ENCODE results near the gene ASTN2. TPM values are rescaled to one million over a fixed set of nuclear protein-coding genes. Genes with fewer than 3 reads are reported as not detected.

The ASTN2 gene
- total RNA-seq, 1 donor from 2014 or later, result 9.7 TPM

DNA sequence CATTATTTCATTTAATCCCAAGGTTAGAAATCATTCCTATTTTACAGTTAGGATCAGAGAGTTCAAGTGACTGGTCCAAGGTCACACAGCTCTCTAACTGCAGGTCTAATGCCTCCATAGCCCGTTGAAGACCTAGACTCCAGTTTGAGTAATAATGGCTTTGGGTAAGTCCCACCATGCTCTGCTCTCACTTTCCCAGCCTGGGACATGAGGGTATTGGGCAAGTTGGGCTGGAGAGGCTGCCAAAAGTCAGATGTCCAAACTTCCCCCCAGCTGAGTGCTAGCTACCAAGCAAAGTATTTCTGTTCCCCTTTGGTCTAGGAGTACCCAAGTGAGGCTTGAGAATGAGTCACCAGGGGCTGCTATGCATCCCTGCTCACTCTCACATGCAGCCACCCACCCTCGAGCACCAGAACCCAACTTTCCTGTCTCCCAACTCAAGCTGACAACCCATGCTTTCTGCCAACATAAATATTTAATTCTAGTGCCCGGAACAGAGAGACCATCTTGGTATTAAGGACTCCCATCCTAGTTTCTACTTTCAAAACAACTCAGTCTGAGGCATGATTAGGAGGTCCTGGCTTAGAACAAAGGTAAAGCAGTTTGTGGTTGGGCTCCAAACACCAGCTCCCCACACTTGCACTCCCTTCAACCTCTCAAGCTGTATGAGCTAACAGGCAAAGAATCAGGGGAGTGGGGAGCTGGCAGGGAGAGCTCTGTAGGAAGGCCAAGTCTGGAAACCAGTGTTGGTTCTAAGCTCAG is 964.3 kb downstream of the ASTN2 start:
- no peak for DNase-seq

DNA sequence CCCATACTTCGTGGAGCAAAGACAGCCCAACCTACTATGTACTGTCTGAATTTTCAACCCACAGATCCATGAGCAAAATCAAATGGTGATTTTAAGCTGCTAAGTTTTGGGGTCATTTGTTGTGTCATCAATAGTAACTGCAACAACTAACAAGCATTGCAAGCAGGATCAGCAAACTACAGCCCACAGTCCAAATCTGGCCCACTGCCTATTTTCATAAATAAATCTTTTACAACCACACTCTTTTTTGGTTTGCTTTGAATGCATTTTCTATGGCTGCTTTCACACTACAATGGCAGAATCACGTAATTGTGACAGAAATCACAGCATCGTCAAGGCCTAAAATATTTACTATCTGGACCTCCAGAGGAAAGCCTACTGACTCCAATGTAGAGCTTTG is 964.9 kb downstream of the ASTN2 start:
- DNase-seq, result no peak

DNA sequence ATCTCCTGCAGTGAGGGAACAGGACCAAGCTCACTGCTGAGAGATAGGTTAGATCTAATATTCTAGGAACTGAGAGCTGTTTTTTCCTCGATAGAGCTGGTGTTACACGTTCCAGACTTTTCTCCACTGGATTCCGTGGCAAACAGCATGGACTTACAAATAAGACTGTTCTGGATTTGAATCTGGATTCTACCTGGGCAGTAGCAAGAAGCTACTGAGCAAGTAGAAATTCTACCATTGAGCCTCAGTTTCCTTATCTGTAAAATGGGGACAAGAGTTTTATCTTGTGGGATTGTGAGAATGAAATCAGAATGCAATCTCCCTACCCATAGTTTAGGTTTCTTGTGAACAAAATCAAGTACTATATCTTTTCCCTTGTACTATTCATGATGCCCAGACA is 966.4 kb downstream of the ASTN2 start:
- DNase-seq, result no peak

DNA sequence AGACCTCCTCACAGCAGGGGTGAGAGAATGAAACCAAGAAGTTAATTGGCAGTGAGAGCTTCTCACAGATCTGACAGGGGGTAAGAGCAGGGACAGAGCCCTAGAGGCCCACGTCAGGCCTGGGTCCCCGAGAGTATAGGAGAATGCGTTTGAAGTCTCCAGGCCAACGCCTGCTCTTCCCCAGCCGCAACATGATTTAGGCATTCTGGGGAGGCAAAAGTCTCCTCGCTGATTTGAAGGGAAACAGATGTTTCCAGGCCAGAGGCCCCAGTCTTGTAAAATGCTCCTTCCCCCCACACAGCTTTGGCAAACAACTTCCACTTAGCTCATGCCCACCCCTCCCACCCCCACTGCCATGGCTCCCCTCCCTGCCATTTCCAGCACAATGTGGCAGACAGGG is 966.9 kb downstream of the ASTN2 start:
- DNase-seq, result no peak

DNA sequence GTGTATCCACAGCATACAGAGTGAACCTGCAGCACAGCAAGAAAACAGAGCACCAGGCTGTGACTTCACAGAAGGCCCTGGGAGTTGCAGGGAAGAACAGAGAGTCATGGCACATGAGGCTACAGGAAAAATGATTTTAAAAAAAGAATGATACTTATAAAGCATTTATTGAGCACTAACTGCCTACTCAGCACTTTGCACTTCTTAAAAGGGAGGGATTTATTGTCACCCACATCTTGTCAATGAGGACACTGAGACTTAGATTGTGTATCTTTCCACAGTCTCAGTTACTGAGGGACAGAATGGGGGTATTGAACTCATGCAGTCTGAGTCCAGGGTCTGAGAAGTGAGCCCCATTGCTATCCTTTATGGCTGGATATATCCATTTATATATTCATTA is 972.3 kb downstream of the ASTN2 start:
- no peak for DNase-seq

DNA sequence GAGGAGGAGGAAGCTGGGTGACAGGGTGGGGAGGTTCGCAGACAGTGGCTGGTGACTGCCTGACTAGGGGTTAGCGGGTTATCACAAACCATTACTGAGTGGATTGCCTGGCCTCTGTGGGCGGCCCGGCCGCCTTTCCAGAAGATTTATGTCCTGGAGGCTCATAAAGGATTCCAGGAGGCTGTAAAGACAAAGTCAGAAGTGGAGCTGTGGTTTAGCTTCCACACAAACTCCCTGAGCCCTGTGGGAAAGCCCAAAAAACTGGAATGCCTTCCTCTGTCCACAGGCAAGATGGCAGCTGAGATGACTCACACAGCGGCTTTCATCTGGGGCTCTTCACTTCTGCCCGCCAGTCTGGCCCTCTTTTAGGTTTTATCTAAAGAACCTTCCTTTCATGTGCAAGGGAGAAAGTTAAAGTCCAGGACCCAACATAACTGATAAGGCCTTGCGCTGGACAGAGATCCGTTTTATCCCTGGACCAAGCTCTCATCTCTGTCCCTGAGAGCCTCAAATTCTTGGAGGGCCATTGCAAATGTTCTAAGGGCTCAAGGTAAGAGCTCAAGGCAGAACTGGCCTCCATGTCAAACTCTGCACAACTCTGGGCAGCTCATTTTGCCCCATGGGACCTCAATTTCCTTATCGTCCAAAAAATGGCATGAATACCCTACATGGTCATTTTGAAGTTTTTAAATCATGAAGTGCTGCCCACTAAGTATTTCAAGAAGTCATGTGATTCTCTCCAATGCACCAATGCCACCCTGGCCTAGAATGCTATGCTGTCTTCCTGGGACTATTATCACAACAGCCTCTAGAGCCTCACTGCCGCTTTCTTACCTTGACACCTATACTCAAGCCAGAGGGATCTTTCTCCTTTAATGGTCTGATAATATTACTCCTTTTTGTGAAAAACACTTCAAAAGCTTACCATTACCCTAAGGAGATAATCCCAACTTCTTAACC is 977.2 kb downstream of the ASTN2 start:
- no peak for DNase-seq

DNA sequence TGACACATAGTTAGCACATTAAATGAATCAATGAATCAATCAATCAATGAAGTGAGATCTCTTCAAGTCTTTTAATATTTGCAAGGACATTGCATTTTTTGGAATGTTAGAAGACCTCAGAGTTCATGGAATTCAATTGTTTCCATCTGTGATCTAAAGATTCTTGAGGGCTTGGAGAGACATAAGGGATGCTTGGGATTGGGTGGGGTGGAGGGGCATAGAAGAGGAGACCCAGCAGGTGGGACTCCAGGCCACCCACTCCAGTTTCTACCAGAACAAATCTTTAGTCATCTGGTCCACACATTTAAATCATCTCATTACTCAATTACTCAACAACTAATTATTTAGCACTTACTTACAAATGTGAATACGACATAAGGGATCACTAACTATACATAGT is 978.7 kb downstream of the ASTN2 start:
- no peak for DNase-seq

DNA sequence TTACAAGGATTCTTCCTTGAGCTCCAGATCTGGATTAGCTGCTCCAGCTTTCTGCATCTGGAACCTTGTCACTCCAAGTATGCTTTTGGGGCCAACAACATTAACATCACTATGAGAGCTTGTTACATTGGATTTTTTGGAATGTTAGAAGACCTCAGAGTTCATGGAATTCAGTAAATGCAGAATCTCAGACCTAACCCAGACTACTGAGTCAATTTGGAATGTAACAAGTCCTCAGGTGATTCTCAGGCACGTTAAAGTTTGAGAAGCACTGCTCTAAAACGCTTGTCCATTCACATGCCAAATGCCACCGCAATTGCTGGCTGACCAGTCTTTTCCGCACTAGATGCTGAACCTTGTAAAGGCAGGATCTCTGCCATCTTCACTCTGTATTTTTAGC is 979.2 kb downstream of the ASTN2 start:
- DNase-seq, result no peak

DNA sequence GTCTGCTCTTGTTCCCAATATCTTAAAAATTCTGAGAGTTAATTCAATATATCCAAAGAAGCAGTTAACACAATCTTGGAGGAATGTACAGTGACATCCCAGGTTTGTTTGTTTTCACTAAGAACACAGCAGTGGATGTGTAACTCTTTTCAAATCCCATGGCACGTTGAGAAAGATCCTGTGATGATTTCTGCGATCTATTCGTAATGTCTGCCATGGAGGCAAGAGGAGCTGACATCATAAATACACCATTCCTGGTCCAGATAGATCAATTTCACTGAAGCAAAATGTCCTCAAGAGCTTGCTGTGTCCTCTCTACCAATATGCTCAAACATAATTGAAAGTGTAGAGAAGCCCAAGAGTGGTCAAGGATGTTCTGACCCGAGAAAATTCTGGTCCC is 980.5 kb downstream of the ASTN2 start:
- no peak for DNase-seq

DNA sequence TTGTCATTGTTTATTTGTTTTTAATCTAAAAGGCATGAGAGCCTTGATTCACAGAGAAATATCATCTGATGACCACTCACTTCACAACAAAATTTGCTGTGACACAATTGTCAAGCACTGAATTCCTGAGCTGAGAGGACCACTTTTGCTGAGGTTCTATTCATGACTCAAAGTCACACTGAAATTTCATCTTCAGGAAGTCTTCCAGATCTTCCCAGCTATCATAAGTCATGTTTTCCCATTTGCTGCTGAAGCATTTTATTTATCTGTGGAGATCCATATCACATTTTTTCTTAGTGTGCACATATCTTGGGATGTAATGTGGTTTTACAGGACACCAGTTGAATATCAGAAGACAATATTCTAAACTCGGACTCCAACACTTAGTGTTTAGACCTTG is 982.8 kb downstream of the ASTN2 start:
- no peak for DNase-seq

DNA sequence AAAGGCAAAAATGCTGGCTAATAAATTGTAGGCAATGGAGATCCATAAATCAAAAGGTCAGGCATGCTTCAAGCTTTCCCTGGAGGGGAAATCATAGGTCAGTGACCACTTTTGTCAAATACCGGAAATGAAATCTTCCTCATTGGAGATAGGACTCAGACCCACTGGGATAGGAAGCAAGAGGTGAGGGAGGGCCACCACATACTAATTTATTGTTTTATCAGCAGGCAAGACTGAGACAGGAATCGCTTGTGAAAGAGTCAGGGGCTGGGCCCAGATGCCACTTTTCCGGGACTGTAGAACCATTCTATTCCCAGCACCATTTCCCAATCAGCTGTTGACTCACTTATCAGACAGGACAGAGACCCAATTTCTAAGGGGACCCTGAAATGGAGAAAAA is 984.0 kb downstream of the ASTN2 start:
- DNase-seq, result no peak

DNA sequence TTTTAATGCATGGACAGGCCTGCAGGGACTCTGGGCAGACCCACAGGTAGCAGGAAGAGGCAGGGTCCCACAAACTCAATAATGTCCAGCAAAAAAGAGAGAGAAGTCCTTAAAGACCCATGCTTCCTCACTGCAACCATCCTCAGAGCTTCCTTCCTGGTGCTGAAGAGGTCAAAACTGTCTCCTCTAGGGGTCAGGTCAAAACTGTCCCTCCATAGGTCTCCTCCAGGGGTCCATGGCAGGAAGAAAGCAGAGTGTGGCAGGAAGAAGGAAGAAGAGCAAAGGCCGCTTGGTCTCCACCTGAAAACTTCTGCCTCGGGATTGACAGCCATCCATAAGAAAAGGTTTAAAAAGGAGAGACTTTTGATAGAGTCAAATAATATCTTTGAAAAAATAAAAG is 989.6 kb downstream of the ASTN2 start:
- no peak for DNase-seq

DNA sequence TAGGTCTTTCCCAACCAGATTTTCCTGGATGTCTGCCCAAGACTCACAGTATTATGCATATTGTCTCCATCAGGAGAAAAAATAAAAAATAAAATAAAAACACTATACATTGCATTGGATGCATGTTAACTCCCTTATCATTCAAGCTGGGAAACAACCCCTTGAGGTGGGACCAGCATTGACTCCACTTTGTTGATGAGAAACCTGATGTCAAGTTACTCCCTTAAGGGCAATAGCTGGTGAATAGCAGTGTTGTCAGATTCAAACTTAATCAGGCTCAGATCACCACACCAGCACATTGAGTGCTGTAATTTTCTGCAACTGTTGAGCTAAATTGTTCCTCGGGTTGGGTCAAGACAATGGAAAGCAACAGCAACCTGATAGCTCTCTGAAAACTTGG is 991.7 kb downstream of the ASTN2 start:
- no peak for DNase-seq

DNA sequence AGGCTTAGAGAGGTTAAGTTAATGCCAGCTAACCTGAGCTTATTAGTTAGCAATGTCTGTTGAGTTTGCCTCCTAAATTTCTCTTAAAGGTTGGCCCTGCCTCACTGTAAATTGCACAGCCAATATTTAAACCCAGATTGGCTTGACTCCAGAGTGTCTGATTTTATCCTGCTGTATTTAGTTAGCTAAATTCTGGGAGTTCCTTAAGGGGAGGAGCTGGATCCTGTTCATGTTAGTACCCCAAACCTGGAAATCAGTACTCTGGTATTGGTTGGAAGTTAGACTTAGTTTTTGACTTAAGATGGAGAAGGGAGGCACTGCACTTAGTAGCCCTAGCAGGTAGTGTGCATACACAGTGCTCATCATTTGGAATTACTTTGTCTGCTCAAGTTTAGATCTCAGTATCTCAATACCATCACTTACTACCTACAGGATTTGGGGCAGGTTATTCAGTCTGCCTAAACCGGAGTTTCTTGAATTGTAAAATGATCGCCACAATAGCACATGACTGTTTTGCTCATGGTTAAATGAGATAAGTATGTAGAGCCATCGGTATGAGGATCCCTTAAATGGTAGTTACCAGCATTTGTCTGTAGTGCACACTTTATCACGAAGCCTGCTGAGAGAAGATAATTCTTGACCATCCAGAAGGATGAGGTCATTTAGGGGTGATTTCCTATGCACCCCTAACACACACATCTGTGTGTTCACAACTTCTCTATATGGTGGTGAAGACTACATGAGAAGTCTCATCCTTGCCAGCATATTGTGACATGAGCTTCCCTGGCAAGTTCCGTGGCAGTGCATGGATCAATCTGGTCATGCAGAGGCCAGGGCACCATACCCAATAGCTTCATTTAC is 992.5 kb downstream of the ASTN2 start:
- no peak for DNase-seq

DNA sequence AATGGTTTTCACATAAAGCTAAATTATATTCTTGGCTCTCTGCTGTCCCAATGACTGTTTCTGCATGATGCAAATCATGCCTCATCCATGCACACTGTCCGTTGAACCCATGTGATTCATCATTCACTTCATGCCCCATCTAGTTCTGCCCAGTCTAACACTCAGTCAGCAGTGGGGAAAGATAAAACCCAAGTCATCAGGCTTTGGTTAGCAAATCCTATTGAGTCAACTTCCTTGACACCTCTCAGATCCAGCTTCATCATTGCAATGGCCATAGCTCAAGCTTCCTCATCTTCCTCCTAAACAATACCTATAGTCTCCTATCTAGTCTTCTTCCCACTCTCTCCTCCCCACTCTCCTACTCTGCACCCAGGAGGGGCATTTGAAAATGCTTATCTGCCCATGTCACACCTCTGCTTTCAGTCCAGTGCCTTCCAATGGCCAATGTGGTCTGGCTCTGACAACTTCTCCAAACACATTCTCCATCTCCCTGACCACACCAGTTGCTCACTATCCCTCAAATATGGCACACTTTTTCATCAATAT is 993.8 kb downstream of the ASTN2 start:
- DNase-seq, result no peak

DNA sequence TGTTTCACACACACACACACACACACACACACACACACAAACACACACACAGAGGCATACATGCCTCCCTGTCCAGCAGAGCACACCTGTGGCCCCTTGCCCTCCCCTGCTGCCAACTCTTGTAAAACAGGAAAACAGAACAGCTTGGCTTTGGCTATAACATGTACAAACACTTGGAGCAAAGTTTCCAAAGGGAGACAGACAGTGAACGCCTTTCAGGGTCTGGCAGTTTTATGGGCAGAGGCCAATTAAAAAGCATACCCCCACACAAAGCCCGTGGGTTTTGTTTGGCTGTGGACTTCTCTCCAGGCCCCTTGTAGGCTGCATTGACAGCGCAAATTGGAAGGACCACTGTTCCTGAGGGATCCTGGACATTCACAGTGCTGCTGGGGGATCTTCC is 995.7 kb downstream of the ASTN2 start:
- DNase-seq, result no peak

DNA sequence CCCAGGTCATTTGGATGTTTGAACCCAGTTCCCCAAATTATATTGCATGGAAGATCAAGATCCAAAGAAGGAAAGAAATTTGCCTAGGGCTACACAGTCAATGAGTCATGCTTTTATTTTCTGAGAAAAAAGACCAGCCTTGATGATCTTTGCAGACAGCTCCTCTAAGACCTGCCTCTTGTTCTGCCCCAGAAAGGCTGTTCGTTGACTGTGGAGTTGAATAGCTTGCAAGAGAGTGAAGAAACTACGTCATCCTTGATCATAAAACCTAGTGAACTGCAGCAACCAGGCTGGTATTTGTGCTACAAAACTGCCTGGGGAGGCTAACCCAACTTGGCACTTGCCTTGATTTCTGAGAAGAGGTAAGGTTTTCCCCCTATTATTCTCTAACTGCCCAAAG is 997.4 kb downstream of the ASTN2 start:
- DNase-seq, result no peak

DNA sequence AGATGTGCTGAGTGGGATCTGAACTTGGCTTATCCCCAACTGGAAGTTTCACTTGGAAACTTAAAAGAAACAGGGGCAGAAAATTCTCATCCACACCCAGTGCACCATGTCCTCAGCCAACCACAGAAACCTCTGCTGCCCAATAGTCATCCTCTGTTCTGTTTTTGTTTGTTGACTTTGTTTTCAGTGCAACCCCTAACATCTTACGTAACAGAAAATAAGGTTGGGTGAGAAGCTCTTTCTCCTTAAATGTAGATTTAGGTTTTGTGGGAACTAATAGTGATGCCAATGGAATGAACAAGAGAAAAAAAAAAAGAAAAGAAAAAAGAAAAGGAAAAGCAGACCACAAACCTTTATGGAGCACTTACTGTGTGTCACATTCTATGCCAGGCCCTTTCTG is 998.4 kb downstream of the ASTN2 start:
- DNase-seq, result no peak

DNA sequence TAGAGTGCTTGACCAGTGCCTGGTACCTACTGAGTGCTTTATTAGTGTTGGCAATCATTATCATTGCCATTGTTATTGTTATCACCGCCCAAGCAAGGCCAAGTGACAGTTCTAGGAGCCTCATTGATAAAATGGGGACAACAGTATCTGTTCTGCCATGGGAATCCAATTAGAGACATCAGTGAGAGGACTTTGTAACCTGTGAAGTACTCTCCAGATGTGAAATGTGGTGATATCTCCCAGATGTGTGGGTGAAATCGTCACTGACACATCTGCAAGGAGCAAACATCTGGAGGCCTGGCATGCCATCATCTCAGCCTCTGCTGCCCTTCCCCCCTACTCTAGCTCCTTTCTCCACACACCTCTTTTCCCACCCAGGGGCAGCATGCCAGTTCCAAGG is 1000.5 kb downstream of the ASTN2 start:
- DNase-seq, result no peak

DNA sequence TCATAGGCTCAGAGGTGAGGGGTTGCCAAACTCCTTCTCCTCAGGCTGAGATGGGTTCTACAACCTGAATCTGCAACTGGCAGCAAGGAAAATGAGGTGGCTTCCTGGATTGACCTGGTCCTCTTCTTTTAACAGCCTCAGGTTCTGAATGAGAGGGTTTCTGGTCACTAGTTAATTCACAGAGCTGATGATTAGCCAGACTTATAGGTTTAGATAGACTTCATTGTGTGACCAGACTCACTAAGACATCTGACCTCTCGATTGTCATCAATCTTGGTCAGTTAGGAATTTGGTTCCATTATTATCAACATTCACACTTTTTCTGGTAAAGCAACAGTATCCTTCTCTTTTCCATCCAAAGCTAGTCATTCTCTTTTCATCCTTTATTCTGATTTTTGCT is 1003.4 kb downstream of the ASTN2 start:
- no peak for DNase-seq

DNA sequence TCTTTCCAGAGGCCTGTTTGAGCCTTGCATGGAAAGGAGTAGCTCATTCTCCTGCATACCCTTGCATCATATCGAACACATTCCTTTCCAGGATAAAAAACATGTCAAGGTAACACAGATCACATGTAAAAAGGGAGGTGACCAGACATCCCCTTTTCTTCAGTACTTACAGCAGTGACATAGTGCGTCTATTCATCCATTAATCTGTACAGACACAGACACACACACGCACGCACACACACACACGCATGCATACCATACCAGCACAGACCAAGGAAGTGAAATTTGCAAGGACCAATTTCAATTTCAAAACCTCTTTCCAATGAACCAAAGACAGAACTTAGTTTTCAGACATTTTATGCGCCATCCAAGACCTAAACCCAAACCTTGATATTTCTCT is 1005.2 kb downstream of the ASTN2 start:
- DNase-seq, result no peak

DNA sequence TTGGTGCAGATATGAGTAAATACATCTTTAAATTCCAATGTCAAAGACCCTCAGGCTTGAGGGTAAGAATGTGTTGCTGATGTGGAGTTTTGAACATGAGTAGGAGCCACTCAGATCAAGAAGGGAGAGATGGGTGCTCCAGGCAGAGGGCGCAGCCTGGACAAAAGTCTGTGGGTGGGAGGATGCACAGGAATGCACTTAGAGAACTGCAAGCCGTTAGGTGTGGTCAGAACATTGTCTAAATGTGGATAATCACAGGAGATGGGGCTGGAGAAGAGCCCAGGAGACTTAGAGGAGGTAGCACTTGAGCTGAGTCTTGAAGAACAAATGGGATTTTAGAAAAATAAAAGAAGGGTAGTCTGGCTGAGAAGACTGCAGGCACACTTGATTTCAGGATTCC is 1005.7 kb downstream of the ASTN2 start:
- no peak for DNase-seq

DNA sequence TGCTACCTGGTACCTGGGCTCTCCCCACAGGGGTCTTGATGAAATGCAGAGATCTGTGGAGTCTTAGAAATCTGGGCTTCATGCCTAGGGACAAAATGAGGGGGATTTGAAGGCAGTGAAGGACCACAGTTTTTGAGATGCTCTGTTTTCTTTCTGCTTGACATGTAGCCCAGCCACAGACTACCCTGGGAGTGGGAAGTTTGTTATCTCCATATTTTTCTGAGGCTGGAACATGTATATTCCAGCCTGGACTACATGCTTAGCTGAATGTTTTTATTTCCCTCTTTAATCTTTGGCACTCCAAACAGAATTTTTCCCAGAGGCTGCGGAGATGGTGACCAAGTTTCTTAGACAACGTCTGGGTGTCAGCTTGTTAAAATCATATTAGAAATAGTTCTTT is 1008.4 kb downstream of the ASTN2 start:
- DNase-seq, result no peak
